GM12891 (cell line): Measurements from ENCODE around the gene CMSS1.
"Not testable (repeated sequence)": the region's sequence is repeated elsewhere in the genome, so short reads cannot be mapped to it uniquely, and the experiment has no call there.

ENCODE experiments used
- DNase-seq: peaks from one replicate; pipeline ENCODE4 v3.0.0; 2011; ENCODE audit warnings: low spot score; ENCODE audit not compliant: insufficient read length
- FAIRE-seq: peaks from 2 replicates; lab custom pipeline; 2011; peaks lifted over from hg19 to GRCh38; lab: Jason Lieb, UNC
- PAX5 ChIP-seq: IDR thresholded peaks from 2 replicates; pipeline ENCODE4 v1.6.1; 2011; ENCODE audit warnings: low read length, moderate library complexity, mild to moderate bottlenecking; ENCODE audit not compliant: insufficient read depth, severe bottlenecking
- POLR2A ChIP-seq: IDR thresholded peaks from 2 replicates; pipeline ENCODE4 v1.6.1; 2011; ENCODE audit warnings: low read depth, low read length, control low read depth
- POLR2AphosphoS5 ChIP-seq: IDR thresholded peaks from 2 replicates; pipeline ENCODE4 v1.6.1; 2011; ENCODE audit warnings: low read depth, low read length, control low read depth
- POU2F2 ChIP-seq: IDR thresholded peaks from 2 replicates; pipeline ENCODE4 v1.6.1; 2011; ENCODE audit warnings: low read depth, mild to moderate bottlenecking, control low read depth, low read length, moderate library complexity
- SPI1 ChIP-seq: IDR thresholded peaks from 2 replicates; pipeline ENCODE4 v1.6.1; 2011; ENCODE audit warnings: low read depth, low read length, control low read depth
- TAF1 ChIP-seq: IDR thresholded peaks from 2 replicates; pipeline ENCODE4 v1.6.1; 2011; ENCODE audit warnings: low read depth, low read length, control low read depth

Gene CMSS1

GRCh38 chr3:100225883-100226282 lies 408.2 kb downstream of the CMSS1 start:
- DNase-seq, result no peak
- TF ChIP-seq SPI1, result no peak
- no peak for TF ChIP-seq POLR2AphosphoS5
- no peak for TF ChIP-seq TAF1
- no peak for TF ChIP-seq PAX5
- TF ChIP-seq POLR2A, result no peak
- TF ChIP-seq POU2F2, result no peak
- no peak for FAIRE-seq

GRCh38 chr3:100226712-100227429 lies 409.2 kb downstream of the CMSS1 start:
- TF ChIP-seq SPI1, result no peak
- no peak for FAIRE-seq

GRCh38 chr3:100227511-100227921 lies 409.9 kb downstream of the CMSS1 start:
- TF ChIP-seq POLR2AphosphoS5, result no peak
- no peak for TF ChIP-seq PAX5
- TF ChIP-seq TAF1, result no peak
- no peak for TF ChIP-seq SPI1
- no peak for TF ChIP-seq POLR2A
- DNase-seq, result no peak
- no peak for FAIRE-seq

More at GRCh38 chr3:100226712-100227429, 409.2 kb downstream of the CMSS1 start:
- no peak for DNase-seq

GRCh38 chr3:100228247-100228646 lies 410.6 kb downstream of the CMSS1 start:
- DNase-seq (no peak), FAIRE-seq (no peak)
- TF ChIP-seq POU2F2 (no peak), POLR2AphosphoS5 (no peak), TAF1 (no peak), PAX5 (no peak), SPI1 (no peak), POLR2A (no peak)

- not testable (repeated sequence) for FAIRE-seq, DNase-seq
Observed at GRCh38 chr3:100229188-100229587, 411.5 kb downstream of the CMSS1 start.

- no peak for DNase-seq
- no peak for TF ChIP-seq SPI1
- no peak for TF ChIP-seq POU2F2
- no peak for TF ChIP-seq POLR2A
- no peak for TF ChIP-seq PAX5
- no peak for TF ChIP-seq TAF1
- TF ChIP-seq POLR2AphosphoS5, result no peak
- no peak for FAIRE-seq
Observed at GRCh38 chr3:100230710-100231109, 413.0 kb downstream of the CMSS1 start.
